Measurements from ENCODE around the gene FCHSD1. TPM values are rescaled to one million over a fixed set of nuclear protein-coding genes. Genes with fewer than 3 reads are reported as not detected.

Gene FCHSD1
- total and polyA plus RNA-seq, 2 experiments from 2014 or later: 18.0 to 27.4 TPM

DNA sequence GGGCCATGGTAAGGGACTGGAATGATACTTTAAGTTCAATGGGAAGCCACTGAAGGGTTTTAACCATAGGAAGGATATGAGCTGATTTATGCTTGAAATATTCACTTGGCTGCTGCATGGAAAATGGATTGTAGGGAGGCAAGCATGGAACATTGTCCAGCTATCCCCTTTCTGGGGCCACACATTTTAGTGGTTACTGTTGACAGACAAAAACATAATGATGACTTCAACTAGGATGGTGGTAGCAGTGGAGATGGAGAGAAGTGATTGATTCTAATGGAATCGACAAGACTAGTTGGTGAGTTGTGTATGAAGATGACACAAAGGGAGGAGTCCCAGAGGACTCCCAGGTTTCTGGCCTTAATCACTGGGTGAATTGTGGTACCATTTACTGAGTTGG lies 6.2 kb upstream of the FCHSD1 start:
- no peak overlapping the region for H3K27ac ChIP-seq
- no peak for DNase-seq (ENCODE audit: low spot score)
- no peaks in the 10 kb centered on the region for H4K20me1 ChIP-seq (ENCODE audit: insufficient read depth, poor library complexity, severe bottlenecking)
- H3K9me2 ChIP-seq (replicated peaks; ENCODE audit: insufficient read depth): no peaks in the 10 kb centered on the region
- no peaks in the 10 kb centered on the region for H3K36me3 ChIP-seq (replicated peaks; ENCODE audit: insufficient read depth, low read depth)
- WGBS (ENCODE audit: low lambda C conversion rate, missing lambda C conversion rate): 92% methylated on average over 1 of the region's 1 CpG
- H2AFZ ChIP-seq: no peak overlapping the region
- no peaks in the 10 kb centered on the region for H3K4me1 ChIP-seq (ENCODE audit: insufficient read depth)
- TF ChIP-seq, protein P1, sequence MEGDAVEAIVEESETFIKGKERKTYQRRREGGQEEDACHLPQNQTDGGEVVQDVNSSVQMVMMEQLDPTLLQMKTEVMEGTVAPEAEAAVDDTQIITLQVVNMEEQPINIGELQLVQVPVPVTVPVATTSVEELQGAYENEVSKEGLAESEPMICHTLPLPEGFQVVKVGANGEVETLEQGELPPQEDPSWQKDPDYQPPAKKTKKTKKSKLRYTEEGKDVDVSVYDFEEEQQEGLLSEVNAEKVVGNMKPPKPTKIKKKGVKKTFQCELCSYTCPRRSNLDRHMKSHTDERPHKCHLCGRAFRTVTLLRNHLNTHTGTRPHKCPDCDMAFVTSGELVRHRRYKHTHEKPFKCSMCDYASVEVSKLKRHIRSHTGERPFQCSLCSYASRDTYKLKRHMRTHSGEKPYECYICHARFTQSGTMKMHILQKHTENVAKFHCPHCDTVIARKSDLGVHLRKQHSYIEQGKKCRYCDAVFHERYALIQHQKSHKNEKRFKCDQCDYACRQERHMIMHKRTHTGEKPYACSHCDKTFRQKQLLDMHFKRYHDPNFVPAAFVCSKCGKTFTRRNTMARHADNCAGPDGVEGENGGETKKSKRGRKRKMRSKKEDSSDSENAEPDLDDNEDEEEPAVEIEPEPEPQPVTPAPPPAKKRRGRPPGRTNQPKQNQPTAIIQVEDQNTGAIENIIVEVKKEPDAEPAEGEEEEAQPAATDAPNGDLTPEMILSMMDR (IDR thresholded peaks at IDR 0.05; ENCODE audit: poor library complexity): no peak
- TF ChIP-seq EZH2phosphoT487 (IDR thresholded peaks at IDR 0.05; ENCODE audit: low read depth, severe bottlenecking, unreplicated experiment) (no peak), EZH2 (IDR thresholded peaks at IDR 0.05; ENCODE audit: borderline replicate concordance) (no peak)
- no peaks in the 10 kb centered on the region for H3K79me2 ChIP-seq
- H3K9me3 ChIP-seq (ENCODE audit: low read depth): no peaks in the 10 kb centered on the region
- no peaks in the 10 kb centered on the region for H3K27me3 ChIP-seq
- H3K4me3 ChIP-seq: no peak overlapping the region
- no peak overlapping the region for H3K4me2 ChIP-seq

DNA sequence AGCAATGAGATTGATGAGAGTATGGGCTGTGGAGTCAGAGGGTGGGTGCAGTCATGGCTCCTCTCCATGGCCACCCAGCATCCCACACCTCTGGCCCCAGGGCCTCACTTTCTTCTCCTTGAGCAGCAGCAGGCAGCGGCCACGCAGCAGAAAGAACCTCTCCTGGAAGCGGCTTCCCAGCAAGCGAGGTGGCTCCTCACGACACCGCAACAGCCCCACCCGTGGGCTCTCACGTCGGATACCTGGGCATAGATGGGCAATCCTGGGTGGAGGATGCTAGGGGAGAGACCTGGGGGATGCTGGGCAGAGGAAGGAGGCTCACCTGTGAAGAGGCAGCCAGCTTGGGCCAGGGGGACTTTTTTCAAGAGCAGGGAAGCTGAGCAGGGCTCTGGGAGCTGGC lies 5.2 kb upstream of the FCHSD1 start:
- no peak overlapping the region for H3K4me2 ChIP-seq
- 98% methylated on average over 9 of the region's 9 CpGs for WGBS (ENCODE audit: low lambda C conversion rate, missing lambda C conversion rate)
- no peaks in the 10 kb centered on the region for H3K9me2 ChIP-seq (replicated peaks; ENCODE audit: insufficient read depth)
- peaks cover 5% of the 10 kb centered on the region for H3K4me1 ChIP-seq (ENCODE audit: insufficient read depth)
- DNase-seq (ENCODE audit: low spot score): no peak
- no peaks in the 10 kb centered on the region for H3K9me3 ChIP-seq (ENCODE audit: low read depth)
- no peak overlapping the region for H2AFZ ChIP-seq
- H3K36me3 ChIP-seq (replicated peaks; ENCODE audit: insufficient read depth, low read depth): no peaks in the 10 kb centered on the region
- no peak overlapping the region for H3K4me3 ChIP-seq
- H3K27me3 ChIP-seq: no peaks in the 10 kb centered on the region
- TF ChIP-seq, protein P1 (IDR thresholded peaks at IDR 0.05; ENCODE audit: poor library complexity): no peak
- TF ChIP-seq EZH2phosphoT487 (IDR thresholded peaks at IDR 0.05; ENCODE audit: low read depth, severe bottlenecking, unreplicated experiment) (no peak), EZH2 (IDR thresholded peaks at IDR 0.05; ENCODE audit: borderline replicate concordance) (no peak)
- H4K20me1 ChIP-seq (ENCODE audit: insufficient read depth, poor library complexity, severe bottlenecking): no peaks in the 10 kb centered on the region
- no peak overlapping the region for H3K27ac ChIP-seq
- no peaks in the 10 kb centered on the region for H3K79me2 ChIP-seq

DNA sequence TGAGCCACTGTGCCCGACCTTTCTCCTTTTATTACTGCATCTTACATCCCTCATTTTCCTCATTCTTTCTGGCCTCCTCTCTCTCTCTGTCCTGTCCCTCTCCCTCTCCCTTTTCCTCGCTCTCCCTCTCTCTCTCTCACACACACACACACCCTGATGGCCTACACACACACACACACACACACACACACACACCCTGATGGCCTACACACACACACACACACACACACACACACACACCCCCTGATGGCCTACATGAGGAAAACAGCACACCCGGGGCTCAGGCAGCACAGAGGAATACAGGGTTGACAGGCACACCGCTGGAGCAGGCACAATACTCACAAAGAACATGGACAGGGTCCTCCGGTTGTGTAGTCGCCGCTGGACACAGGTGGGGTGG lies 3.8 kb upstream of the FCHSD1 start:
- no peaks in the 10 kb centered on the region for H3K79me2 ChIP-seq
- no peak overlapping the region for H2AFZ ChIP-seq
- H3K27ac ChIP-seq: no peak overlapping the region
- H4K20me1 ChIP-seq (ENCODE audit: insufficient read depth, poor library complexity, severe bottlenecking): no peaks in the 10 kb centered on the region
- H3K4me3 ChIP-seq: no peak overlapping the region
- WGBS (ENCODE audit: low lambda C conversion rate, missing lambda C conversion rate): 89% methylated on average over 7 of the region's 7 CpGs
- H3K9me2 ChIP-seq (replicated peaks; ENCODE audit: insufficient read depth): no peaks in the 10 kb centered on the region
- H3K9me3 ChIP-seq (ENCODE audit: low read depth): no peaks in the 10 kb centered on the region
- H3K4me2 ChIP-seq: no peak overlapping the region
- H3K27me3 ChIP-seq: no peaks in the 10 kb centered on the region
- TF ChIP-seq, protein P1 (IDR thresholded peaks at IDR 0.05; ENCODE audit: poor library complexity): no peak
- TF ChIP-seq EZH2phosphoT487 (IDR thresholded peaks at IDR 0.05; ENCODE audit: low read depth, severe bottlenecking, unreplicated experiment): no peak
- TF ChIP-seq EZH2 (IDR thresholded peaks at IDR 0.05; ENCODE audit: borderline replicate concordance): no peak
- no peaks in the 10 kb centered on the region for H3K36me3 ChIP-seq (replicated peaks; ENCODE audit: insufficient read depth, low read depth)
- no peak for DNase-seq (ENCODE audit: low spot score)
- H3K4me1 ChIP-seq (ENCODE audit: insufficient read depth): peaks cover 5% of the 10 kb centered on the region

DNA sequence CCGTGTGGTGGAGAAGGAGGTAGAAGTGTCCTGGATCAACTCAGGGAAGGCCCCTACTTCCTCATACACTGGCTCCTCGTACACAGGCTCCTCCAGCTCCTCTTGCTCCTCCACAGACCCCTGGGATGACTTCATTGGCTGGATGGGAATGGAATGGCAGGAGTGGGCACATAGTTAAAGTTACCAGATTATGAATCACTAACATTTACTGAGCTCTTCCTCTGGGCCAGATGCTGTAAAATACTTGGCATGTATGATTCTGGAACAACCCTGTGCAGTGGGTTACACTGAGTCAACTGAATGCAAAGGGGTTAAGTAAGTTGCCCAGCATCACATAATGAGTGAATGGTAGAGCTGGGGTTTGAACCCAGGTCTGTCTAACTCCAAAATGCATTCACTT lies 3.1 kb upstream of the FCHSD1 start:
- no peak overlapping the region for H3K4me3 ChIP-seq
- H4K20me1 ChIP-seq (ENCODE audit: insufficient read depth, poor library complexity, severe bottlenecking): no peaks in the 10 kb centered on the region
- no peak overlapping the region for H3K27ac ChIP-seq
- no peak for DNase-seq (ENCODE audit: low spot score)
- TF ChIP-seq, protein P1 (IDR thresholded peaks at IDR 0.05; ENCODE audit: poor library complexity): no peak
- no peak for TF ChIP-seq EZH2 (IDR thresholded peaks at IDR 0.05; ENCODE audit: borderline replicate concordance)
- TF ChIP-seq EZH2phosphoT487 (IDR thresholded peaks at IDR 0.05; ENCODE audit: low read depth, severe bottlenecking, unreplicated experiment): no peak
- H3K9me3 ChIP-seq (ENCODE audit: low read depth): no peaks in the 10 kb centered on the region
- no peak overlapping the region for H2AFZ ChIP-seq
- H3K79me2 ChIP-seq: no peaks in the 10 kb centered on the region
- H3K27me3 ChIP-seq: no peaks in the 10 kb centered on the region
- peaks cover 5% of the 10 kb centered on the region for H3K4me1 ChIP-seq (ENCODE audit: insufficient read depth)
- WGBS (ENCODE audit: low lambda C conversion rate, missing lambda C conversion rate): 83% methylated on average over 2 of the region's 2 CpGs
- H3K4me2 ChIP-seq: no peak overlapping the region
- H3K9me2 ChIP-seq (replicated peaks; ENCODE audit: insufficient read depth): no peaks in the 10 kb centered on the region
- no peaks in the 10 kb centered on the region for H3K36me3 ChIP-seq (replicated peaks; ENCODE audit: insufficient read depth, low read depth)
